Activated T-cell treated with anti-CD3 and anti-CD28 coated beads for 4 hours (primary cell): ENCODE measurements around the gene NLGN1.

Source experiments
- DNase-seq: peaks from one replicate; pipeline ENCODE4 v3.0.0-alpha.2; 2020

The NLGN1 gene

DNA sequence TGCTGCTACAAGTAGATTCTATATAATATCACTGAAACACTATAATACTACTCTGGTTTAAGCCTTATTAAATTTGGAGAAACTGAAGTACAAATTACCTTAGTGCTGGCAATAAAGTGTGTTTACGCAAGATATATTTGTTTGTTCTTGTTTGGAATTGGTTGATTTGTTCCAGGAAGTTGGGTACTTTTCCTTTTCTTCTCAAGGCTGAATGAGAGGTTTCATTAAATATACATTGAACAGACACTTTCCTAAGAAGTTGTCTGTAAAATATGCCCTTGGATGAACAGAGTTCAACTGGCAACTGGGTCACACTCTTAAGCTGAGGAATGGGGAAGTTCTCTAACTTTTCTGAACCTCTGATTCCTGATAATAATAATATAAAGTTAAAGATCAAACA is 919.5 kb downstream of the NLGN1 start:
- DNase-seq, result no peak

DNA sequence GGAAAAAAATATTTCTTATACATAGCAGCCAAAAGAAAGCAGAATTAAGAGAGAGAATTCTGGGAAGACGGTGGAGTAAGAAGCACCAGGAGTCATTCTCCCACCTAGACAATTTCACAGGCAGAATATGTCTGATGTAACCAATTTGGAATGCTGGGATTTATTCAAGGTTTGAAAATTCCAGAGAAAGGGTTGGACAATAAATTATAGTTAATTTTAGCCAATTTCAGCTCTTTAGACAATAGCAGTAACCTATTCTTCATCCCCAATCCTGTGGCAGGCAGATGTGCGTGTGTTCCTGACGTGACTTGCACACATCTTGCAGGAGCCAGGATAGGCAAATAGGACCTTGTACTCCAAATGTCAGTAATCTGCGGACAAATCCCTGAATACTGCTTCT is 920.6 kb downstream of the NLGN1 start:
- no peak for DNase-seq

DNA sequence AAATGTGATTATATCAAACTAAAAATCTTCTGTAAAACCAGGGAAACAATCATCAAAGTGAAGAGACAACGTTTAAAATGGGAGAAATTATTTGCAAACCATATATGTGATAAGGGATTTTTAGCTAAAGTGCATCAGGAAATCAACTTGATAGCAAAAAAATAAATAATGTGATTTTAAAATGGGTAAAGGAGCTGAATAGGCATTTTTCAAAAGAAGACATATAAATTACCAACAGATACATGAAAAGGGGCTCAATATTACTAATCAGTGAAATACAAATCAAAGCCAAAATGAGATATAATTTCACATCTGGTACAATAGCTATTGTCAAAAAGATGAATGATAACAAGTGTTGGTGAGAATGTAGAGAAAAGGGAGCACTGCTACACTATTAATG is 924.0 kb downstream of the NLGN1 start:
- no peak for DNase-seq

DNA sequence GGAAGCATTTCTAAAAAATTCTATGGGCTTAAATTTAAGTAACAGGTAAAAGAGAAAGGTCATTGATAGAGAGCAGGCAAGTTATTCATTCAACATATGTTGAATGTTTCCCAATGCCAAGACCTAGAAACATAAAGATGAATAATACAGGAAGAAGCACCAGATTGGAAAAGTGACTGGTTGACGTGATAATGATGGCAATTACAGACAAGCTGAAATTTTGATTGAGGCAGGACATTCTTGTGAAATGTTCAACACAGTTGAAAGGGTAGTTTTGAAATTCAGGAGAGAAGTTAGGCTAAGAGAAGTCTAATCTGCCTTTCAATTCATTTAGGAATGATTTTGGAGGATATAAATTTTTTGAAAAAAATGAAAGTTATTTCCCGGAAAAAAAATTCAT is 925.2 kb downstream of the NLGN1 start:
- no peak for DNase-seq

DNA sequence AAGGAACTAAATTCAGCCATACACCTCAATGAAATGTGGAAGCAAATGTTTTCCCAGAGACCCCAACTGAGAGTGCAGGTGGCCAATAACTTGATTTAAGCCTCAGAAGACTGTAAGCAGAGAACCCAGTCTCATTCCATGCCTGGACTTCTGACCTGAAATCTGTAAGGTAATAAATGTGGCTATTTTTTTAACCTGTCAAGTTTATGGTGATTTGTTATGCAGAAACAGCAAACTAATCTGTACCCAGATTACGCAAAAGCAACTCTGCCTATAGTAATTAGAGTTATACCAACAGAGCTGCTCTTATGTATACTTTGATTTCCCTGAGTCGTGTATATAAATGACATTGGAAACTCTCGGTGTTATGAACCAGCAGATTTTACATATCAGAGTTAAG is 927.6 kb downstream of the NLGN1 start:
- DNase-seq, result no peak

DNA sequence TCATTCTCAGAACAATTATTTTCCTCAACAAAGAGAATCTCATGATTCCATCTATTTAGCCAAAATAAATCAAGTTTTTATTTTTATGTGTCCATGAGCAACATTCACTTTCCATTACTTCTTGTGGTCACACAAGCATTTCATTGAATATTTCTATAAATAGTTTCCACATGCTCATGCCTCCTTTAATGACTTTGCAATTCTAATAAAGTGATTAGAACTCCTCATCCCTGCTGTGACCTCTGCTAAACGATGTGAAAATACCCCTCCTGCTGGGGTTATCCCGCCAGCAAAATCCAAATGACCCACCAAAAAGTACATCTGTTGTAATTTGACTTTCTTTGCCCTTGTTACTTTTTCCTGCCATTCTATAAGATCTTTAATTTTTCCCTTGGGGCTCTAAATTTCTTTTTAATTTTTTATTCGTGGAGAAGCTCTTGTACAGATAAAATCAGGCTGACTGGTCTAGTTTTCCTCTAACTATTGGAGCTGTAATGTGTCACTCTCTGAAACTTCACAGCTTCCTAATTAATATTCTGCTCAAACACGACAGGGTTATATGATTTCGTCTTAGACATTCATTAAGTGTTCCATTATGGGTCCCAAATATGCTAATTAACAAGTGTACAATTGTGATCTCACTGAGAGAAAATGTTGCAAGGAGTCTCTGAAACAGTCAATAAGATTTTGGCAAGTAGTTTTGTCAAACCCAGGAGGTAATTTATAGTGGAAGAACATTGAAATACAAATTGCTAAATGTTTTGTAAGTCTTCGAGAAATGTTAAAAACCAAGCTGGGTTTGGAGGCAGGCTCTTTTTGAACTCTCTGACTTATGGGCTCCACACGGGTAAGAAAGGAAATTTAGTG is 928.5 kb downstream of the NLGN1 start:
- DNase-seq, result no peak

DNA sequence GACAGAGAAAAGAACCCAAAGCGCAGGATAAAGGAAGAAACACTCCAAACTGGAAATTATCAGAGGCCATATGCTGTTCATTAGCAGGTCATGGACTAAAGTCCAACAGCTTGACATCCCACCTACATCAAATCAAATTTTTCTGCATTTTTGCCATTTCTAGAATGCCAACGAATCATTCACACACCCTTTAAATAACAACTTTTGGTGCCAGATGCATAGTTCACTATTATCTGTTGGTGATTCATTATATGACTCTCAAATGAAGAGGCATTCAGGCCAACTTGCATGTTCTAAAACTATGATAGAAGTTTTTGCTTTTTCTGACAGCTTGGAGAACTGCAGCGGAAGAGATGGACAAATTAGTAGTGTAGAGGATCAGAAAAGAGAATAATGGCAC is 931.8 kb downstream of the NLGN1 start:
- DNase-seq, result no peak

DNA sequence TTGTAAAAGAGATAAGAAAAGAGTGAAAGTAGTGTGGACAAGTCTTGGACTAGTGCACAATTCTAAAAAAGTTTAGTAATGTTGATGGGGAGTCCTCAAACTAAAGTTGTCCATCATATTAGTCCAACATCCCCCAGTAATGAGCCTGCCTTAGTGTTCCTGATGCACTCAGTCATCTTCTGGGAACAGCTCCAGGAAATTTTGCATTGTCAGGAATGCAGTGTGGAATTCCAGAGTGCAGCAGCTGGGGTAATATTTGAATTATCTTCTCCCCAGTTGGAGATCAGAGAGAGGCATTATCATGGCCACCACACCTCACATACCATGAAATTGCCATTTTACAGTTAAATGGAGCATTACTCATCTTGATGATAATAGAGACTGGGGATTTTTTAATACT is 932.8 kb downstream of the NLGN1 start:
- DNase-seq, result no peak

DNA sequence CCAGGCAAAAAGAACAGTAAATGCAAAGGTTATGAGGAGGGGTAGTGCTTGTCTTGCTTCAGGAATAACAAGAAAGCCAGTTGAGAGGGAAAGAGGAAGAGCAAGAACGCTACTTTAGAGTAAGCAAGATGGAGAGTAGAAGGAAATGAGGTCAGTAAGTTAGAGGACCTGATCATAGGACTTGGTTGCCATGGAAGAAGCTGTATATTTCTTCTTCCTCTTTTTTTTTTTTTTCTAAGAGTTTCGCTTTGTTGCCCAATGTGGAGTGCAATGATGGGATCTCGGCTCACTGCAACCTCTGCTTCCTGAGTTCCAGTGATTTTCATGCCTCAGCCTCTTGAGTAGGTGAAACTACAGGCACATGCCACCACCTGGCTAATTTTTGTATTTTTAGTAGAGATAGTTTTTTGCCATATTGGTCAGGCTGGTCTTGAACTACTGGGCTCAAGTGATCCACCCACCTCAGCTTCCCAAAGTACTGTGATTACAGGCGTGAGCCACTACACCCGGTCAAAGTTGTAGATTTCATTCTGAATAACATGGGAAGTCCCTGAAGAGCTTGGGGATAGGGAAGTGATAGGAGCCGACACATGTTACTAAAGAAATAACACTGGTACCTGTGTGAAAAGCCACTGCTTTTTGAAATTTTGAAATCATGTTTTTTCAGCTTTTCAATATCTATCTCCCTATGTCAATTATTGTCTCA is 933.7 kb downstream of the NLGN1 start:
- no peak for DNase-seq

DNA sequence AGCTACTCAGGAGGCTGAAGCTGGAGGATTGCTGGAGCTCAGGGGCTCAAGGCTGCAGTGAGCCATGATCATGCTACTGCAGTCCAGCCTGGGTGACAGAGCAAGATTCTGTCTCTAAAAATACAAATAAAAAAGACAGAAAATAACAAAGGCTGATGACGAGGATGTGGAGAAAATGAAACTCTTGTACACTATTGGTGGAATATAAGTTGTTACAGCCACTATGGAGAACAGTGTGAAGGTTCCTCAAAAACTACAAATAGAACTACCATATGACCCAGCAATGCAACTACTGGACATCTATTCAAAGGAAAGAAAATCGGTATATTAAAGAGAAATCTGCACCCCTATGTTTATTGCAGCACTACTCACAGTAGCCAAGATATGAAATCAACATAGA is 934.8 kb downstream of the NLGN1 start:
- DNase-seq, result no peak

DNA sequence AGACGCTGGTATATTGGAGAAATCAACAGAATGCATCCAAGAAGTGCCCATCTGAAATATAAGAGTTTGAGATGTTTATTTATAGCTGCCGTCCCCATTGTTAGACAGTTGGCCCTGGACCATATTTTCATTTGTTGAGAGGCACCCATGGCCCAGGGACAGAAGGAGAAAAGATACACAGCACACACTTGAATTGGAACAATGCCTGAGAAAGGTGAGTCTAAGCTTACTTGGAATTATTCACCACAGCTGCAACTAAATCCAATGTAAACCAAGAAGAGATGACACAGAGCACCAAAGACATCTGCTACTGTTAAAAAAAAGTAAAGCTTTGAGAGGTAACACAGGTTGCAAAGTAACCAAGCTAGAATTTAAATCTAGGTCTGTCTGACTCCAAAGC is 936.1 kb downstream of the NLGN1 start:
- no peak for DNase-seq

DNA sequence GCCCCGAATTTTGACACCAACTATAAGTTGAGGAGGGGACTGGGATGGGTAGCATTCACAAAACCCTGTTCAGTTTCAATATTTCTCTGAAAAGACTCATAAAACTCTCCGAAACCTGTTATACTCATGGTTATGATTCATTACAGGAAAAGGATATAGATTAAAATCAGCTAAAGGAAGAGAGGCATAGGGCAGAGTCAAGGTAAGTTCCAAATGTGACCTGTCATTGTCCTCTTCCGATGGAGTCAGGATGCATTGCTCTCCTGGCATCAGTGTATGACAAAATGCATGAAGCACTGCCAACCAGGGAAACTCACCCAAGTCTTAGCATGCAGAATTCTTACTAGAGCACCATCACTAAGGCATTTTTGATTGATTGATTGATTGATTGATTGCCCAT is 936.6 kb downstream of the NLGN1 start:
- DNase-seq, result no peak

DNA sequence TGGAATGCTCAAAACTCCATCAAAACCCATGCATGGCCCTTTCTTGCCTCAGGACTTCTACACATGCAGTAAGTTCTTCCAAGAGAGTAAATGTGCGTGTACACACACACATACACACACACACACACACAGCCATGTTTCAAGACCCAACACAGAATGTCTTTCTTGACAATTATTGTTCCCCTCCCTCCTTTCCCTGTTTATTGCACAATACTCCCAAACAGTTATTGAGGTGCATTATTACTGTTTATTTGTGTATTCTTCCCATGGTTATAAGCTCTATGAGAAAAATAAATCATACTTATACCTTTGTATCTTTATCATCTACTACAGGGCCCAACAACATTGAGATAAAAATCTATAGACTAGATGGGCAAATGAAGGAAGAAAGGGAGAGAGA is 937.8 kb downstream of the NLGN1 start:
- no peak for DNase-seq

DNA sequence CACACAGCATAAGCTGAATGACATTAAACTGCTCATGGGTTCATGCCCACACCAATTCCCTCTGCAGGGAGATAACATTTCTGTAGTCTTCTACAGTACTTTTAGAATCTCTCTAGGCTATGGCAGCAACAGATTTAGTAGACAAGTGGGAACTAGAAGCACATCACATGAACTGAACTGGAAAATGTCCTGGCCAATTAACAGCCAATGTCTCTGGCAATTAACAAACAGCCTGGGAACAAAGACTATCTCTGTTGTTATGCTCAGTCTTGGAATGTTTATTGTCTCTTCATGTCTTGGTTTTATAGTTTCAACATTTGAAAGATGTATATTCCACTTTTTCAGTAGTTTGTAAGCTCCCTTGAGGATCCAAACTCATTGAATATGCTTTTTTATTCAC is 938.4 kb downstream of the NLGN1 start:
- no peak for DNase-seq
